HEK293 (cell line): Measurements from ENCODE around the gene OPALIN.

Experiments used
- BCL11B ChIP-seq: fragments of 450-650 bp; formaldehyde crosslinking; IDR thresholded peaks from 2 replicates; pipeline ENCODE4 v1.5.1; 2016; ENCODE audit warnings: low read depth, missing biosample characterization, missing genetic modification characterization
- EGR2 ChIP-seq: fragments of 450-650 bp; formaldehyde crosslinking; IDR thresholded peaks from 2 replicates; pipeline ENCODE4 v1.5.1; 2016; ENCODE audit warnings: low read depth, missing biosample characterization, missing genetic modification characterization
- HOXA7 ChIP-seq: sonication (generic); formaldehyde crosslinking; IDR thresholded peaks from 2 replicates; pipeline ENCODE4 v1.8.1; 2022; ENCODE audit warnings: missing genetic modification reagents, borderline replicate concordance
- HOXC10 ChIP-seq: sonication (generic); formaldehyde crosslinking; IDR thresholded peaks from 2 replicates; pipeline ENCODE4 v1.8.1; 2023; ENCODE audit warnings: mild to moderate bottlenecking, missing genetic modification reagents
- IKZF3 ChIP-seq: fragments of 450-650 bp; IDR thresholded peaks from 2 replicates; pipeline ENCODE4 v1.5.0; 2018; ENCODE audit warnings: missing biosample characterization, mild to moderate bottlenecking, missing genetic modification characterization, moderate library complexity
- ZBTB48 ChIP-seq: fragments of 450-650 bp; formaldehyde crosslinking; IDR thresholded peaks from 2 replicates; pipeline ENCODE4 v1.5.1; 2016; ENCODE audit warnings: missing biosample characterization, missing genetic modification characterization
- ZNF157 ChIP-seq: fragments of 450-650 bp; formaldehyde crosslinking; IDR thresholded peaks from 2 replicates; pipeline ENCODE4 v1.5.1; 2016; ENCODE audit warnings: missing biosample characterization, missing genetic modification characterization
- ZNF184 ChIP-seq: fragments of 450-650 bp; IDR thresholded peaks from 2 replicates; pipeline ENCODE4 v1.5.1; 2018; ENCODE audit warnings: missing biosample characterization, mild to moderate bottlenecking, missing genetic modification characterization
- ZNF19 ChIP-seq: fragments of 450-650 bp; formaldehyde crosslinking; IDR thresholded peaks from 2 replicates; pipeline ENCODE4; 2016; ENCODE audit warnings: missing biosample characterization, missing genetic modification characterization, low read depth
- ZNF2 ChIP-seq: fragments of 450-650 bp; formaldehyde crosslinking; IDR thresholded peaks from 2 replicates; pipeline ENCODE4 v1.5.1; 2016; ENCODE audit warnings: missing biosample characterization, missing genetic modification characterization
- ZNF221 ChIP-seq: fragments of 450-650 bp; formaldehyde crosslinking; IDR thresholded peaks from 2 replicates; pipeline ENCODE4 v1.5.1; 2017; ENCODE audit warnings: missing biosample characterization, missing genetic modification characterization, borderline replicate concordance
- ZNF248 ChIP-seq: fragments of 450-650 bp; formaldehyde crosslinking; IDR thresholded peaks from 2 replicates; pipeline ENCODE4 v1.5.1; 2017; ENCODE audit warnings: missing biosample characterization, missing genetic modification characterization
- ZNF416 ChIP-seq: fragments of 450-650 bp; formaldehyde crosslinking; IDR thresholded peaks from 2 replicates; pipeline ENCODE4 v1.5.1; 2016; ENCODE audit warnings: missing biosample characterization, missing genetic modification characterization
- ZNF501 ChIP-seq: fragments of 450-650 bp; formaldehyde crosslinking; IDR thresholded peaks from 2 replicates; pipeline ENCODE4 v1.5.1; 2016; ENCODE audit warnings: missing biosample characterization, missing genetic modification characterization
- ZNF530 ChIP-seq: fragments of 450-650 bp; formaldehyde crosslinking; IDR thresholded peaks from 2 replicates; pipeline ENCODE4 v1.5.1; 2016; ENCODE audit warnings: low read depth, missing biosample characterization, missing genetic modification characterization
- ZNF555 ChIP-seq: fragments of 450-650 bp; formaldehyde crosslinking; conservative IDR thresholded peaks from 2 replicates; pipeline ENCODE4 v1.5.1; 2017; ENCODE audit warnings: missing biosample characterization, mild to moderate bottlenecking, missing genetic modification characterization, inconsistent platforms
- ZNF621 ChIP-seq: fragments of 450-650 bp; formaldehyde crosslinking; IDR thresholded peaks from 2 replicates; pipeline ENCODE4 v1.5.1; 2017; ENCODE audit warnings: missing biosample characterization, missing genetic modification characterization
- ZNF843 ChIP-seq: fragments of 450-650 bp; formaldehyde crosslinking; IDR thresholded peaks from 2 replicates; pipeline ENCODE4 v1.5.1; 2016; ENCODE audit warnings: missing biosample characterization, missing genetic modification characterization
- TF ChIP-seq, protein P1 (sequence below): fragments of 450-650 bp; formaldehyde crosslinking; IDR thresholded peaks from 2 replicates; pipeline ENCODE4 v1.5.1; 2016; ENCODE audit warnings: missing biosample characterization, missing genetic modification characterization
- TF ChIP-seq, protein P2 (sequence below): fragments of 450-650 bp; formaldehyde crosslinking; IDR thresholded peaks from 2 replicates; pipeline ENCODE4 v1.5.1; 2016; ENCODE audit warnings: missing biosample characterization, missing genetic modification characterization
- TF ChIP-seq, protein P3 (sequence below): fragments of 450-650 bp; formaldehyde crosslinking; conservative IDR thresholded peaks from 2 replicates; pipeline ENCODE4 v1.5.1; 2016; ENCODE audit warnings: low read depth, missing biosample characterization, missing genetic modification characterization
- TF ChIP-seq, protein P4 (sequence below): fragments of 450-650 bp; IDR thresholded peaks from 2 replicates; pipeline ENCODE4 v1.5.1; 2018; ENCODE audit warnings: missing biosample characterization, mild to moderate bottlenecking, missing genetic modification characterization
- TF ChIP-seq, protein P5 (sequence below): fragments of 450-650 bp; formaldehyde crosslinking; IDR thresholded peaks from 2 replicates; pipeline ENCODE4 v1.5.1; 2016; ENCODE audit warnings: missing biosample characterization, missing genetic modification characterization
- TF ChIP-seq, protein P6 (sequence below): fragments of 450-650 bp; formaldehyde crosslinking; IDR thresholded peaks from 2 replicates; pipeline ENCODE4 v1.5.1; 2017; ENCODE audit warnings: missing biosample characterization, missing genetic modification characterization
- TF ChIP-seq, protein P7 (sequence below): fragments of 450-650 bp; formaldehyde crosslinking; IDR thresholded peaks from 2 replicates; pipeline ENCODE4 v1.5.1; 2016; ENCODE audit warnings: missing biosample characterization, missing genetic modification characterization, low read depth

Gene OPALIN

DNA sequence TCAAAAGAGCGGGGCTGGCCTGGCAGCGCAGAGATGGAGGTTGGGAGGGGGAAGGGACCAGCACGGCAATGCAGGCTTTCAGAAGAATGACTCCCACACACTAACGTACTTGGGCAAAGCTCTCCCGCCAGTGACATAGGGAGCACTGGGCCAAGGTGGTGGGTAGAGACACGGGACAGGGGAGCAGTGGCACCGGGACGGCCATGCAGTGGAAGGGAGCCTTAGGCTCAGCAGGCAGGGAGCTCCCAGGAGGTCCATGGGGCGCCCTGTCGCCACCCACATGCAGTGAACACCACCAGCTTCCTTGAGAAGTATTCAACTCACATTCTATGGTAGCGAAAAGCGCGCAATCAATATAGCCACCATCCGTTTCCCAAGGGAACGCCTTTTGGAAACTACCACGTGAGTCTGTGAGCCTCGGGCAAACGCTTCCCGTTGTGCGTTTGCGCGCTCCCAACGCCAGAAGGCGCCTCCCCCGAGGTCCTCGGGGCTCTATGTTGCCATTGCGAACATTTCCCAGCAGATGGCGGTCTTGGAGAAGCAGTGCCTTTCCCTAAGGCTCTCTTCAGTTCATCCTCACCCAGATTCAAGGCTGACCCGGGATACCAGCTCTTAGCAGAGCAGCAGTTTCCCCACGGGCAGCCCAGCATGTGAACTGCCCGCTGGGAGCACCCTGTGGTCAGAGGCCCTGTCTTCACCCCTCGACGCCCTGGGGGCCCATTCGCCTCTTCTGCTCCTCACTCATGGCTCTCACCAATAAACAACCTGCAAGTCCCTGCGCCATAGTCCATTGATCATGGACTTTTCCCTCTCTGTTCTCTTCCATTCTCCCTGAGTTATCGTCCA is 16.4 kb upstream of the OPALIN start (continued):
- TF ChIP-seq, protein P1, sequence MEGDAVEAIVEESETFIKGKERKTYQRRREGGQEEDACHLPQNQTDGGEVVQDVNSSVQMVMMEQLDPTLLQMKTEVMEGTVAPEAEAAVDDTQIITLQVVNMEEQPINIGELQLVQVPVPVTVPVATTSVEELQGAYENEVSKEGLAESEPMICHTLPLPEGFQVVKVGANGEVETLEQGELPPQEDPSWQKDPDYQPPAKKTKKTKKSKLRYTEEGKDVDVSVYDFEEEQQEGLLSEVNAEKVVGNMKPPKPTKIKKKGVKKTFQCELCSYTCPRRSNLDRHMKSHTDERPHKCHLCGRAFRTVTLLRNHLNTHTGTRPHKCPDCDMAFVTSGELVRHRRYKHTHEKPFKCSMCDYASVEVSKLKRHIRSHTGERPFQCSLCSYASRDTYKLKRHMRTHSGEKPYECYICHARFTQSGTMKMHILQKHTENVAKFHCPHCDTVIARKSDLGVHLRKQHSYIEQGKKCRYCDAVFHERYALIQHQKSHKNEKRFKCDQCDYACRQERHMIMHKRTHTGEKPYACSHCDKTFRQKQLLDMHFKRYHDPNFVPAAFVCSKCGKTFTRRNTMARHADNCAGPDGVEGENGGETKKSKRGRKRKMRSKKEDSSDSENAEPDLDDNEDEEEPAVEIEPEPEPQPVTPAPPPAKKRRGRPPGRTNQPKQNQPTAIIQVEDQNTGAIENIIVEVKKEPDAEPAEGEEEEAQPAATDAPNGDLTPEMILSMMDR (tag by site-specific recombination): peak; percentile 99
- TF ChIP-seq IKZF3 (tag by site-specific recombination) (peak; percentile 79), ZNF157 (no peak), ZNF19 (no peak), BCL11B (tag by site-specific recombination) (no peak), ZNF621 (tag by site-specific recombination) (no peak), ZNF501 (tag by site-specific recombination) (peak; percentile 37; the same call in 1 of the 2 replicates), ZNF2 (0 out of 2 replicates have a peak, but pooled peaks have one; percentile 36), ZNF530 (tag by site-specific recombination) (no peak), HOXA7 (no peak), ZNF843 (tag by site-specific recombination) (no peak), ZNF184 (tag by site-specific recombination) (no peak), ZNF221 (no peak), HOXC10 (CRISPR knock-in tag) (no peak), ZBTB48 (tag by site-specific recombination) (0 out of 2 replicates have a peak, but pooled peaks have one; percentile 53), ZNF248 (tag by site-specific recombination) (no peak), ZNF416 (tag by site-specific recombination) (no peak), ZNF555 (tag by site-specific recombination) (no peak), EGR2 (no peak)
- TF ChIP-seq, protein P2, sequence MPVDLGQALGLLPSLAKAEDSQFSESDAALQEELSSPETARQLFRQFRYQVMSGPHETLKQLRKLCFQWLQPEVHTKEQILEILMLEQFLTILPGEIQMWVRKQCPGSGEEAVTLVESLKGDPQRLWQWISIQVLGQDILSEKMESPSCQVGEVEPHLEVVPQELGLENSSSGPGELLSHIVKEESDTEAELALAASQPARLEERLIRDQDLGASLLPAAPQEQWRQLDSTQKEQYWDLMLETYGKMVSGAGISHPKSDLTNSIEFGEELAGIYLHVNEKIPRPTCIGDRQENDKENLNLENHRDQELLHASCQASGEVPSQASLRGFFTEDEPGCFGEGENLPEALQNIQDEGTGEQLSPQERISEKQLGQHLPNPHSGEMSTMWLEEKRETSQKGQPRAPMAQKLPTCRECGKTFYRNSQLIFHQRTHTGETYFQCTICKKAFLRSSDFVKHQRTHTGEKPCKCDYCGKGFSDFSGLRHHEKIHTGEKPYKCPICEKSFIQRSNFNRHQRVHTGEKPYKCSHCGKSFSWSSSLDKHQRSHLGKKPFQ: no peak
- TF ChIP-seq, protein P3, sequence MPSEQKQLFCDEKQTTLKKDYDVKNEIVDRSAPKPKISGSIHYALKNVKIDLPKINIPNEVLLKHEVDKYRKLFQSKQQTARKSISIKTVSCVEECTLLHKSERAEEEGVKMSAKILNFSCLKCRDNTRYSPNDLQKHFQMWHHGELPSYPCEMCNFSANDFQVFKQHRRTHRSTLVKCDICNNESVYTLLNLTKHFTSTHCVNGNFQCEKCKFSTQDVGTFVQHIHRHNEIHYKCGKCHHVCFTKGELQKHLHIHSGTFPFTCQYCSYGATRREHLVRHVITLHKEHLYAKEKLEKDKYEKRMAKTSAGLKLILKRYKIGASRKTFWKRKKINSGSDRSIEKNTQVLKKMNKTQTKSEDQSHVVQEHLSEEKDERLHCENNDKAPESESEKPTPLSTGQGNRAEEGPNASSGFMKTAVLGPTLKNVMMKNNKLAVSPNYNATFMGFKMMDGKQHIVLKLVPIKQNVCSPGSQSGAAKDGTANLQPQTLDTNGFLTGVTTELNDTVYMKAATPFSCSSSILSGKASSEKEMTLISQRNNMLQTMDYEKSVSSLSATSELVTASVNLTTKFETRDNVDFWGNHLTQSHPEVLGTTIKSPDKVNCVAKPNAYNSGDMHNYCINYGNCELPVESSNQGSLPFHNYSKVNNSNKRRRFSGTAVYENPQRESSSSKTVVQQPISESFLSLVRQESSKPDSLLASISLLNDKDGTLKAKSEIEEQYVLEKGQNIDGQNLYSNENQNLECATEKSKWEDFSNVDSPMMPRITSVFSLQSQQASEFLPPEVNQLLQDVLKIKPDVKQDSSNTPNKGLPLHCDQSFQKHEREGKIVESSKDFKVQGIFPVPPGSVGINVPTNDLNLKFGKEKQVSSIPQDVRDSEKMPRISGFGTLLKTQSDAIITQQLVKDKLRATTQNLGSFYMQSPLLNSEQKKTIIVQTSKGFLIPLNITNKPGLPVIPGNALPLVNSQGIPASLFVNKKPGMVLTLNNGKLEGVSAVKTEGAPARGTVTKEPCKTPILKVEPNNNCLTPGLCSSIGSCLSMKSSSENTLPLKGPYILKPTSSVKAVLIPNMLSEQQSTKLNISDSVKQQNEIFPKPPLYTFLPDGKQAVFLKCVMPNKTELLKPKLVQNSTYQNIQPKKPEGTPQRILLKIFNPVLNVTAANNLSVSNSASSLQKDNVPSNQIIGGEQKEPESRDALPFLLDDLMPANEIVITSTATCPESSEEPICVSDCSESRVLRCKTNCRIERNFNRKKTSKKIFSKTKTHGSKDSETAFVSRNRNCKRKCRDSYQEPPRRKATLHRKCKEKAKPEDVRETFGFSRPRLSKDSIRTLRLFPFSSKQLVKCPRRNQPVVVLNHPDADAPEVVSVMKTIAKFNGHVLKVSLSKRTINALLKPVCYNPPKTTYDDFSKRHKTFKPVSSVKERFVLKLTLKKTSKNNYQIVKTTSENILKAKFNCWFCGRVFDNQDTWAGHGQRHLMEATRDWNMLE (tag by site-specific recombination): no peak
- TF ChIP-seq, protein P4, sequence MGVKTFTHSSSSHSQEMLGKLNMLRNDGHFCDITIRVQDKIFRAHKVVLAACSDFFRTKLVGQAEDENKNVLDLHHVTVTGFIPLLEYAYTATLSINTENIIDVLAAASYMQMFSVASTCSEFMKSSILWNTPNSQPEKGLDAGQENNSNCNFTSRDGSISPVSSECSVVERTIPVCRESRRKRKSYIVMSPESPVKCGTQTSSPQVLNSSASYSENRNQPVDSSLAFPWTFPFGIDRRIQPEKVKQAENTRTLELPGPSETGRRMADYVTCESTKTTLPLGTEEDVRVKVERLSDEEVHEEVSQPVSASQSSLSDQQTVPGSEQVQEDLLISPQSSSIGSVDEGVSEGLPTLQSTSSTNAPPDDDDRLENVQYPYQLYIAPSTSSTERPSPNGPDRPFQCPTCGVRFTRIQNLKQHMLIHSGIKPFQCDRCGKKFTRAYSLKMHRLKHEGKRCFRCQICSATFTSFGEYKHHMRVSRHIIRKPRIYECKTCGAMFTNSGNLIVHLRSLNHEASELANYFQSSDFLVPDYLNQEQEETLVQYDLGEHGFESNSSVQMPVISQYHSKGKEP: no peak
- TF ChIP-seq, protein P5, sequence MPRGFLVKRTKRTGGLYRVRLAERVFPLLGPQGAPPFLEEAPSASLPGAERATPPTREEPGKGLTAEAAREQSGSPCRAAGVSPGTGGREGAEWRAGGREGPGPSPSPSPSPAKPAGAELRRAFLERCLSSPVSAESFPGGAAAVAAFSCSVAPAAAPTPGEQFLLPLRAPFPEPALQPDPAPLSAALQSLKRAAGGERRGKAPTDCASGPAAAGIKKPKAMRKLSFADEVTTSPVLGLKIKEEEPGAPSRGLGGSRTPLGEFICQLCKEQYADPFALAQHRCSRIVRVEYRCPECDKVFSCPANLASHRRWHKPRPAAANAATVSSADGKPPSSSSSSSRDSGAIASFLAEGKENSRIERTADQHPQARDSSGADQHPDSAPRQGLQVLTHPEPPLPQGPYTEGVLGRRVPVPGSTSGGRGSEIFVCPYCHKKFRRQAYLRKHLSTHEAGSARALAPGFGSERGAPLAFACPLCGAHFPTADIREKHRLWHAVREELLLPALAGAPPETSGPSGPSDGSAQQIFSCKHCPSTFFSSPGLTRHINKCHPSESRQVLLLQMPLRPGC (tag by site-specific recombination): no peak
- TF ChIP-seq, protein P6, sequence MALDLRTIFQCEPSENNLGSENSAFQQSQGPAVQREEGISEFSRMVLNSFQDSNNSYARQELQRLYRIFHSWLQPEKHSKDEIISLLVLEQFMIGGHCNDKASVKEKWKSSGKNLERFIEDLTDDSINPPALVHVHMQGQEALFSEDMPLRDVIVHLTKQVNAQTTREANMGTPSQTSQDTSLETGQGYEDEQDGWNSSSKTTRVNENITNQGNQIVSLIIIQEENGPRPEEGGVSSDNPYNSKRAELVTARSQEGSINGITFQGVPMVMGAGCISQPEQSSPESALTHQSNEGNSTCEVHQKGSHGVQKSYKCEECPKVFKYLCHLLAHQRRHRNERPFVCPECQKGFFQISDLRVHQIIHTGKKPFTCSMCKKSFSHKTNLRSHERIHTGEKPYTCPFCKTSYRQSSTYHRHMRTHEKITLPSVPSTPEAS: no peak
- TF ChIP-seq, protein P7, sequence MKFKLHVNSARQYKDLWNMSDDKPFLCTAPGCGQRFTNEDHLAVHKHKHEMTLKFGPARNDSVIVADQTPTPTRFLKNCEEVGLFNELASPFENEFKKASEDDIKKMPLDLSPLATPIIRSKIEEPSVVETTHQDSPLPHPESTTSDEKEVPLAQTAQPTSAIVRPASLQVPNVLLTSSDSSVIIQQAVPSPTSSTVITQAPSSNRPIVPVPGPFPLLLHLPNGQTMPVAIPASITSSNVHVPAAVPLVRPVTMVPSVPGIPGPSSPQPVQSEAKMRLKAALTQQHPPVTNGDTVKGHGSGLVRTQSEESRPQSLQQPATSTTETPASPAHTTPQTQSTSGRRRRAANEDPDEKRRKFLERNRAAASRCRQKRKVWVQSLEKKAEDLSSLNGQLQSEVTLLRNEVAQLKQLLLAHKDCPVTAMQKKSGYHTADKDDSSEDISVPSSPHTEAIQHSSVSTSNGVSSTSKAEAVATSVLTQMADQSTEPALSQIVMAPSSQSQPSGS (tag by site-specific recombination): no peak
